H54 (cell line): ENCODE measurements around the gene GPR137.

Experiments
- DNase-seq: peaks from one replicate; pipeline ENCODE4 v3.0.0; 2011; ENCODE audit warnings: low spot score, mixed read lengths; ENCODE audit not compliant: insufficient read length
- FAIRE-seq: peaks from 3 replicates; lab custom pipeline; 2011; peaks lifted over from hg19 to GRCh38; lab: Jason Lieb, UNC
- POLR2A ChIP-seq: IDR thresholded peaks from 2 replicates; pipeline ENCODE4 v1.6.1; 2011; ENCODE audit warnings: low read depth, mild to moderate bottlenecking, low read length

GPR137 gene, protein sequence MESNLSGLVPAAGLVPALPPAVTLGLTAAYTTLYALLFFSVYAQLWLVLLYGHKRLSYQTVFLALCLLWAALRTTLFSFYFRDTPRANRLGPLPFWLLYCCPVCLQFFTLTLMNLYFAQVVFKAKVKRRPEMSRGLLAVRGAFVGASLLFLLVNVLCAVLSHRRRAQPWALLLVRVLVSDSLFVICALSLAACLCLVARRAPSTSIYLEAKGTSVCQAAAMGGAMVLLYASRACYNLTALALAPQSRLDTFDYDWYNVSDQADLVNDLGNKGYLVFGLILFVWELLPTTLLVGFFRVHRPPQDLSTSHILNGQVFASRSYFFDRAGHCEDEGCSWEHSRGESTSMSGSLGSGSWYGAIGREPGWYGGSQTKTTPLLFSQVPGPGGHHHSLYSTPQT

DNA sequence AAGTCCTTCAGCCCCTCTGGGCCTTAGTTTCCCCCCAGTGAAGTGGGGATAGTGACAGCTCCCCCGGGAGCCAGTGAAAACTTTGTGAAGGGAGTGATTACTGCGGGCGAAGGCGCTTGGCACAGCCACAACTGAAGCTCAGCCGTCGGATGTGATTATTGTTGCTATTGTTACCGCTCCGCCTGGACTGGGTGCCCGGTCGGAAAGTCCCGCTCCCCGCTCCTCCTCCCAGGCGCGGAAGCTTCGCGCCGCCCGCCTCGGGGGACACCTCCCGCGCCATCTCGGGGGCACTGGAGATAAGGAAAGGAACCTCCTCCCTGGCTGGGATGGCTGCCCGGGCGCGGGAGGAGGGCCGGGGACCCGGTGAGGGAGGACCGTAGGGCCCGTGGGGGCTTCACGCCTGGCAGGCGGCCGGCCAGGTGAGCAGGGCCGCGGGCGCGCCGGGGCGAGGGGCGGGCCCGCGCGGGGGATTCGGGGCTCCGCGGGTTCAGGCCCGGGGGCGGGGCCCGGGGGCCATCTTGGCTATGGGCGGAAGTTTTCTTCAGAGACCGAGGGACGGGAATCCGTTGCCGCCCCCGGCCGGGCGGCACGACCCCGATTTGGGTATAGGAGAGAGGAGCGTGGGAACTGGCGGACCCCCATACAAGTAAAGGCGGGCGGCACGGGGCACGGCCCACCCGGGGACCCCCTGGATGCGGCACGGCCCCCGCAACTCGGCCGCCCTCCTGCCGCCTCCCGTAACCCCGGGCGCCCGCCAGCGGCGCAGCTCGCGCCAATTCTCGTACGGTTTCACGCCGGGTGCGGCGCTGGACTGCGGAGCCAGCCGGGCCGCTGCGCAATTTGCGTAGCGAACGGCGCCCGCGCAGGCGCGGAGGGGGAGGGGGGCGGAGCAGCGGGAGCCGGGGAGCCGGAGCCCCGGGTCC, at the start of gene GPR137:
Gene GPR137, plus strand, starts transcription at position 887 of the 923 bp plus-strand sequence. CDS start 677 bp downstream, outside the sequence.
- peak; percentile 87 for DNase-seq
- peak; percentile 55 for TF ChIP-seq POLR2A
- no peak for FAIRE-seq

DNA sequence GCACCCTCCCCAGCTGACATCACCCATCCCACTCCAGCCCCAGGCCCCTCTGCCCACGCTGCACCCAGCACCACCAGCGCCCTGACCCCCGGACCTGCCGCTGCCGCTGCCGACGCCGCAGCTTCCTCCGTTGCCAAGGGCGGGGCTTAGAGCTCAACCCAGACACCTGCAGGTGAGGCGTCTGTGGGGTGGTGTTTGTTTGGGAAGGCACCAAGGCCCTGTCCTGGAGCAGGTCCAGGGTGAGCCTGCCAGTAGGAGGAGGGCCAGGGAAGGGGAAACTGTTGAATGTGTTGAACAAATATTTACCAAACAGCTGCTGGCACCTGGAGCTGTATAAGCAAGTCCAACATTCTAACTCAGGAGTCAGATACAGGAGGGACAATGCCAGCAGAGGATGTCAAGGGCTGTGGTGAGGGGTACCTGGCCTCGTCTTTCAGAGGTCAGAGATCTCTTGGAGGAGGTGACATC, 48.1 kb upstream of the GPR137 start:
- FAIRE-seq (no peak), DNase-seq (no peak)
- TF ChIP-seq POLR2A, result no peak

DNA sequence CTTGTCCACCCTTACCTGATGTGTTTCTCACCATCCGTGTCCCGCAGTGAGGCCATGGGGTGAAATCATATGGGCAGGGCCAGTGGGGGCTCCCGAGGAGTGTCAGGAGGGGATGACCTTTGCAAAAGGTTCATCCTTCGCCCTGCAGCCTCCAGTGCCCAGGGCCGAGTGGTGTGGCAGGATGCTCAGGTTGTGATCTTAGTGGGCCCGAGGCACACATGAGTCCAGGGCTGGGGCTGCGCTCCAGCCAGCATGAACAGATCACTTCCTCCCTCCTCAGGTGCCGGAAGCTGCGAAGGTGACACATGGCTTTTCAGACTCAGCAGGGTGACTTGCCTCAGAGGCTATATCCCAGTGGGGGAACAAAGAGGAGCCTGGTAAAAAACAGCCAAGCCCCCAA, 47.6 kb upstream of the GPR137 start:
- DNase-seq (no peak), FAIRE-seq (no peak)
- no peak for TF ChIP-seq POLR2A

DNA sequence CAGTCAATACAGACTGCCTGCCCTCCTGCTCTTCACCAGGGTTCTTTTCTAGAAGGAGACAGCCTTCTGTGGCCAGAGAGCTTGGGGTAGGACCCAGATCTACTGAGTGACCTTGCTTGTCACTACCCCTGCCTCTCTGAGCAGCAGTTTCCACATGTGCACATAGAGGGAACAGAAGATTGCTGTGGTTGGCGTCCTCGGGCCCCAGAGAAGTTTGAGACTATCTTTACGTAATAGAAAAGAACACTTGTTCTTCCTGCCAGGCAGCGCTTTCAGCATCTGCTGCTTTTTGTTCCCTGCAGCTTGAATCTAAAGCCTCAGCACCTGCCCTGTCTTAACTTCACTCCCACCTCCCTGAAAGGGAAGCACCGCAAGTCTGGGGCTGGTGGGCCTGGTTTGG, 46.6 kb upstream of the GPR137 start:
- FAIRE-seq (no peak), DNase-seq (no peak)
- no peak for TF ChIP-seq POLR2A

DNA sequence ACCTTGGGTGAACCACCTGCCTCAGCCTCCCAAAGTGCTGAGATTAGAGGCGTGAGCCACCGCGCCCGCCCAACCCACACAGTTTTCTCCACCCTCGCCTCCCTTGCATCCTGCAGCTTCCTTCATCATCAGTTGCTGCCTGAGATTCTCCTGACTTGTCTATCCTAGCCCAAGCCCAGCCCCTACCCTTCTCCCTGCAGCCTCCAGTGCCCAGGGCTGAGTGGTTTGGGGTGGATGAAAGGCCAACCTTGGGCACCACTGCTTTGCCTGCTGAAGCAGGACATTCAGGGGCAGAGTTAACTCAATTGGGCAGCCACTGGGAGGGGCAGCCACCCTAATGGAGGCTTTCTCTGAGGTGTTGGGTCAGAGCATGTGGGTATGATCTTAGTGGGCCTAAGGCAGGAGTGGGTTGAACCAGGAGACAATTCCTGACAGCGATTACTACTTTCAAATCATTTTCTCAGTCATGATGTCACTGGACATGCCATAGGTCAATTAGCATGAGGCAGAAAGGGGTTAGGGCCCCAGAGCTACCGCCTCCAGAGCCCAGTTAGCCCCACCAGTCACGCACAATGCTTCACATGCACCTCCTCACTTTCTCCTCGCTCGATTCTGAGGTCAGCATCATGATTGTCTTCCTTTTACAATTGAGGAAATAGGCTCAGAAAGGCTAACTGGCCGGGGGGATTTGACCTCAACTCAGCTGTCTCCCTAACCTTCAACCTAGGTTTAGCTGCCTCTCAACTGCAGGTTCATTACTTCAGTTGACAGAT, 45.8 kb upstream of the GPR137 start:
- DNase-seq (no peak), FAIRE-seq (no peak)
- no peak for TF ChIP-seq POLR2A

DNA sequence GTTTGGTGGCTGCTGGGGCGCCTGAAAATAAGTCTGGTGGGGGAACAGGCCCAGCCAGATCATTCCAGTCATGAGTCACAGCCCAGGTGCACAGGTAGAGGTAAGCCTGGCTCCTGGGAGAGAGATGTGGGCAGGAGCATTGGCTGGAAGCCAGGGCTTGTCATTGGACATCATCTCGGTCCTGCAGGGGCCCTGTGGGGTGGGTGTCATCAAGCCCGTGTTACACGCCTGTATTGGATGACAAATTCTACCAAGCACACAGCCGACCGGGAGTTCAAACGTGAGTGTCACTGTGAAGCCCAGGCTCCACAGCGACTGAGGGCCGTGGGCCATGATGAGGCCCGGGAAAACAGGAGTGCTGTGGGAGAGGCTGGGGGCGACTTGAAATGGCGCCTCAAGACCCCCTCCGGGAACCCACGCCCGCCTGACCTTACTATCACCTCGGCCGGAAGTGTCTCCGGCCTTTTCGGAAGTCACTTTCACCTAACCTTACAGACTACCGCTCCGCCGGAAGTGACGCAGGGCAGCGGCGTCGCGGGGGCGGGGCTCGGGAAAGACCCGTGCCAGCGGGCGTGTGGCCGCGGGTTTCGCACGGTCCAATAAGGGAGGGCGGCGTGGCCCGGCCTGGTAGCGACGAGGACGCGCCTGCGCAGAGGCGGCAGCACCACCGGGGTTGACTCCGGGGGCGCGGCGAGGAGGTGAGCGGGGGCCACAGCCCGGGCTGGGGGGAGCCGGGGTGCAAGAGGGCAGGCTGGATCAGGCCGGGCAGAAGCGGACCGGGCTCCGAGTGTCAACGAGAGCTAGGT, 45.0 kb upstream of the GPR137 start, which contains the start of gene FKBP2:
Gene FKBP2, plus strand, starts transcription at position 661 of the 806 bp plus-strand sequence. CDS start 1,293 bp downstream, outside the sequence.
- no peak for FAIRE-seq
- peak; percentile 58 for TF ChIP-seq POLR2A
- peak; percentile 96 for DNase-seq

DNA sequence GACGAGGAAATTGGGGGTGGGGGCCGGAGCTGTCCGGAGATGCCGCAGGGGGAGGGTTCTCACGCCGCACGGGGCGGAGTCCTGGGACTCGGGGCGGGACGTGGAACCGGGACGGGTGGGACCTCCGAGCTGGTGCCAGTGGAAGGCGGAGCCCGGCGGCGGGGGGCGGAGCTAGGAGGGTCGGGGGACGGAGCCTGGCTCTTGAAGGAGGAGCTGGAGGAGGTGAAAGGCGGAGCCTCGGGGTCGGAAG, 44.5 kb upstream of the GPR137 start:
- TF ChIP-seq POLR2A, result no peak
- FAIRE-seq (no peak), DNase-seq (peak; percentile 81)

DNA sequence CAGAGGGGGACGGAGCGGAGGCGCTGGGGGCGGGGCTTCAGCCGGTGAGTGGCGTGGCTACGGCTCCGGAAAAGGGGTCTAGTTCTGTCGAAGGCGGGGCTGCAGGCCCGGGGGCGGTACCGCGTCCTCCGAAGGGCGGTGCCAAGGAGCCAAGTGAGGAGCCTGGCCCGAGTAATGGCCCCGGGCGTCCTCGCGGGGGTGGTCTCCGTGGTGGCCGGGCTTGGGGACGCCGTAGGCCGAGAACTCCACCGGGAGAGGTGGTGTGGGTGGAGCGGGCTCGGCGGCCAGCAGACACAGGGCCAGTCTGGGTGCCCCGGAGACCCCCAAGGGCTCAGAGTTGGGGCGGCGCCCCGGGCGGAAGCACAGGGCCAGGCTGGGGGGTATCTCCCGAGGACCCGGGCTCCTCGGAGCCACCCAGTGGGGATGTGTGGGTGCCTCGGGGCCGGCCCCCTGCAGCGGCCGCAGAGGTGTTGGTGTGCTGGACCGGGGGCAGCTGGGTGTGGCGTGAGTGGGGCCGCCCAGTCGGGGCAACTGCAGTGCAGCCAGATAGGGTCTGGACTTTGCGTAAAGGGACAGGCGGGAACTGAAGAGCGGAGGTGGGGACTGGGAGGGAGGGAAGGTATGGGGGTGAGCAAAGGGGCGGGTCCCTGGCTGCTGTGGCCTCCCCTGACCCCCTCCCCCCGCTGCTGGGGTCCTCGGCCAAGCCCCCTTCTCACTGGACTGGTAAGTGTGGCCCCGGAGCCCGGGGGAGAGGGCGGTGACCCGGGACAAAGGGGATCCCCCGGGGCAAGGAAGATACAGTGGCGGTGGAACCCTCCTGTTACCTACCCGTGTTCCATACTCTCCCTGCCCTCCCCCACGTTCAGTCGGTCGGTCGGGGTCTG, 43.9 kb upstream of the GPR137 start:
- peak; percentile 88 for DNase-seq
- no peak for FAIRE-seq
- TF ChIP-seq POLR2A, result peak; percentile 81

DNA sequence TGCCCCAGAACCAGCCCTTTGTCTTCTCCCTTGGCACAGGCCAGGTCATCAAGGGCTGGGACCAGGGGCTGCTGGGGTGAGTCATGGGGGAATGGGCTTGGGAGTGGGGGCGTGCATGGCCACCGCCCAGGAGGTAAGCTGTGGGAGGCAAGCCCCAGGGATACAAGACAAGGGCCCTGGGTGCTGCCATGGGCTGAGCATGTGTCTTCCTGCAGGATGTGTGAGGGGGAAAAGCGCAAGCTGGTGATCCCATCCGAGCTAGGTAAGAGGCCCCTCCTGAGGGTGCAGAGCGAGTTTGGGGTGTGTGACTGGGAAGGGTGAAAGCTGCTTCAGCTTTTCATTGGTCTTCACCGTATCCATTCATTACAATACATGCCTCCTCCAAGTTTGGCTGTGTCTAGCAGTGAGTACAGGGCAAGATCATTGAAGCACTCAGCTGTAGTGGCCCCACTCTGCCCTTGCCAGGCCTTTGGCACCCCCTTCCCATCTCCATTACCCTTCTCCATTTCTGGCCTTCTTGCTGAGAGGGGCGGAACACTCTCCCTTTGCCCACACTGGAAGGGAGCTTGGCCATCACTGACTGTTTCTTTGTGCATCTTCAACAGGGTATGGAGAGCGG, 42.3 kb upstream of the GPR137 start:
- no peak for TF ChIP-seq POLR2A
- DNase-seq, result no peak
- FAIRE-seq, result no peak

DNA sequence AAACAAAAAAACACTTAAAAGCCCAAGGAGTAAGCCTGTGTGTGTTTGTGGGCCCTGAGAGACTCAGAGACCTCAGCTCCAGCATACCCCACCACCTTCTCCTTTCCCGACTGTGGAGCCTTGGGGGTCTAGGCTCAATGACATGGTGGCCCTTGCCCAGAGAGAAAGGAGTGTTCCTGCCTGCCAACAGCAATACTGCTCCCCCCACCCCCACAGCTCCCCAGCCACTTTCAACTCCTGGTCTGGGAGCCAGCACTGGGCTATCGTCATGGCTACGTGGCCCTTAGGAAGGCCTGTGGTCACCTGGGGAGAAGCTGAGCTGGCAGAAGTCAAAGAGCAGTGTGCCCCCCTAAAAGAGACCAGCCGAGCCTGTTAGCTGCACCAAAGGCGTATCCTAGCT, 41.5 kb upstream of the GPR137 start:
- FAIRE-seq (no peak), DNase-seq (no peak)
- no peak for TF ChIP-seq POLR2A

DNA sequence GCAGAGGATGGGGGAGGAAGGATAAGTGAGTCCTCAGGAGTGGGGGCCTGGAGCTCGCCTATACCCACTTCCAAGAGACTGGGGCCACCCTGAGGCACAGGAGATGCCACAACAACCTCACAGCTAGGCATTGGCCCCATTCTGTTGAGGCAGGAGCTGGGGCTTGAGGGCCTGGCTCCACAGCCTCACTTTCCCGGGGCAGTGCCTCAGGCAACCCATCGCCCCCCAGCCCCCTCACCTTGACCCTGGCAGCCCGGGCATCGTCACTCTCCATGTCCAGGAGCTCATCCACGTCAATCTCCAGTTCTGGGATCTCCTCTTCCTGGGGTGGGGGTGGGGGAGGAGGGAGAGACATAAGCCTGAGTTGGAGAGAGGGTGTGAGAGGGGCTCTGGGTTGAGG, 40.7 kb upstream of the GPR137 start:
- no peak for DNase-seq
- FAIRE-seq, result no peak
- no peak for TF ChIP-seq POLR2A
